Esophagus muscularis mucosa (tissue), 4 donors: ENCODE measurements around the gene MAPK11. TPM values are rescaled to one million over a fixed set of nuclear protein-coding genes. Genes with fewer than 3 reads are reported as not detected.

Experiments
- DNase-seq: peaks from one replicate; pipeline ENCODE4 v3.0.0-alpha.2; 2017; ENCODE audit errors: extremely low spot score
- H3K27ac ChIP-seq, 4 donors: fragments of 200-600 bp; sonication (generic); replicated peaks in 1 of 4; 1 replicate in 3 of 4; 2 replicates in 1 of 4; pipeline ENCODE4 v1.5.1; 2016 to 2019; ENCODE audit warnings: mild to moderate bottlenecking in 1 of 4
- H3K27me3 ChIP-seq, 4 donors: fragments of 200-600 bp; sonication (generic); one replicate each; pipeline versions ENCODE4 v1.5.1 to v1.6.0; 2016 to 2019
- H3K36me3 ChIP-seq, 4 donors: fragments of 200-600 bp; sonication (generic); one replicate each; pipeline ENCODE4 v1.5.1; 2016 to 2019
- H3K4me1 ChIP-seq, 4 donors: fragments of 200-600 bp; sonication (generic); one replicate each; pipeline ENCODE4 v1.5.1; 2016 to 2019
- H3K4me3 ChIP-seq, 4 donors: fragments of 200-600 bp; sonication (generic); 1 replicate in 2 of 4; 2 replicates in 2 of 4; pipeline ENCODE4 v1.5.1; 2016 to 2019; ENCODE audit warnings: mild to moderate bottlenecking in 4 of 4, moderate library complexity in 1 of 4
- H3K9me3 ChIP-seq, 4 donors: fragments of 200-600 bp; sonication (generic); 1 replicate in 3 of 4; 2 replicates in 1 of 4; pipeline ENCODE4 v1.5.1; 2016 to 2019
- CTCF ChIP-seq, 3 experiments: fragments of 200-600 bp in 2 of 3; fragments of 450-650 bp in 1 of 3; sonication (generic) in 2 of 3; IDR thresholded peaks; one replicate each; pipeline ENCODE4 v1.5.1; 2017 to 2019; ENCODE audit warnings: antibody characterized with exemption in 3 of 3, mild to moderate bottlenecking in 2 of 3, moderate library complexity in 1 of 3
- EP300 ChIP-seq: sonication (generic); formaldehyde crosslinking; IDR thresholded peaks from one replicate; pipeline ENCODE4 v1.6.1; 2017; ENCODE audit warnings: antibody characterized with exemption
- POLR2A ChIP-seq: fragments of 450-650 bp; IDR thresholded peaks from one replicate; pipeline ENCODE4 v1.6.1; 2017; ENCODE audit warnings: antibody characterized with exemption, moderate library complexity, mild to moderate bottlenecking, low read depth
- POLR2AphosphoS5 ChIP-seq, 2 donors: sonication (generic); formaldehyde crosslinking; IDR thresholded peaks; one replicate each; pipeline ENCODE4 v1.6.1; 2017; ENCODE audit warnings: antibody characterized with exemption in 2 of 2
- WGBS: methylation state at CpG from one replicate; pipeline ENCODE4 v1.1.5; 2018; 5-methylcytosine and 5-hydroxymethylcytosine counted together
- intact Hi-C: fragments of 100-400 bp; cut with DNase I; formaldehyde crosslinking; loops from one replicate; pipeline ENCODE4 v1.15.1; 2023
- total RNA-seq, 4 donors: library from RNA; depleted of rRNA; stranded (reverse); fragments of >200 nt; gene quantifications; one replicate each; pipeline versions ENCODE4 v1.1.0 to v1.2.1, GENCODE V29; 2016

Gene MAPK11
- total RNA-seq, 4 donors from 2014 or later, result 3.7 to 12.5 (median 10.1) TPM

DNA sequence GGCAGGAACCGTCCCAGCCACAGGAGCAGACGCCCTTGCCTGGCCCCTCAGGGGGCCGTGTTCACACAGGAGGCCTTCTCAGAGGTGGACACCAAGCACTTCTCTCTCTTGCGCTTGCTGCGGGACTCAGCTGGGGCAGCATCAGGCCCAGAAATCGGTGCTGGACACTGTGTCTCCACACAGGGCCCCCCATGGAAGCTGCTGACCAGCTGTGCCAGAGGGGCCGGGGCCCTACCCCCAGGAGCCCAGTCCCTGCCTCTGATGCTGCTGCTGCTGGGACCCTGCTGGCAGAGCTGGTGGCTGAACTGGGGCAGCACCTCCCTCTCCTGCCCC, 33.3 kb upstream of the MAPK11 start:
- TF ChIP-seq POLR2A (no peak), POLR2AphosphoS5 (IDR thresholded peaks at IDR 0.05) (no peak), CTCF (IDR thresholded peaks at IDR 0.05) (no peak), EP300 (no peak)
- intact Hi-C loops, result no loop called here
- no peaks in the 10 kb centered on the region for H3K27me3 ChIP-seq
- H3K9me3 ChIP-seq, result no peaks in the 10 kb centered on the region
- WGBS, result 27% methylated on average over 3 of the region's 7 CpGs
- peak overlapping the region; percentile 87 to 93 (median 91) for H3K27ac ChIP-seq
- peak overlapping the region; percentile 24 to 95 (median 92) for H3K4me3 ChIP-seq
- no peaks in the 10 kb centered on the region for H3K36me3 ChIP-seq
- no peak for DNase-seq
- H3K4me1 ChIP-seq, result peaks cover 80 to 95% (median 92%) of the 10 kb centered on the region in 4 donors

DNA sequence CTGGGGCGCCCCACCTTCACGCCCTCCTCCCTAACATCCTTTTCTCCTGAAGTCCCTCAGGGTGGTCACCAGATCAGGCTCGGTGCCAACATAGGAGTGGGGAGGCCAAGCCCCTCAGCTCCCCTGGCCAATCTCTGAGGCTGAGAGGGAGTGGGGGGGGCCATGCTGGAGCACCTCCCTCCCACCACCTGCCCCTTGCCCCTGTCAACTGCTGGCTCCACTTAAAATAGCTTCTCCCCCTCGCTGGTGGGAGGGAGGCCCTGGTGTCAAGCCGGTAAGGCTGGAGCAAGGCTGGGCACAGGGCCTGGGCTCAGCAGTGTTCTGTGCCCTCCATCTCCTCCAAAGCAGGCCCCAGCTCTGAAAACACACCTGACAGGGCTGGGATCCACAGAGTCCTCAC, 32.4 kb upstream of the MAPK11 start:
- DNase-seq, result no peak
- WGBS, result 58% methylated on average over 4 of the region's 5 CpGs
- no peaks in the 10 kb centered on the region for H3K36me3 ChIP-seq

GRCh38 chr22:50302041-50302541, 31.9 kb upstream of the MAPK11 start:
- peak overlapping the region in 3 of 4 donors; percentile 13 to 31 (median 20) for H3K4me3 ChIP-seq
- peak overlapping the region; percentile 87 to 93 (median 91) for H3K27ac ChIP-seq
- no peaks in the 10 kb centered on the region for H3K9me3 ChIP-seq
- H3K4me1 ChIP-seq, result peaks cover 86 to 100% (median 97%) of the 10 kb centered on the region in 4 donors
- no peak for TF ChIP-seq POLR2AphosphoS5 (IDR thresholded peaks at IDR 0.05)
- TF ChIP-seq POLR2A, result no peak
- no peak for TF ChIP-seq CTCF (IDR thresholded peaks at IDR 0.05)
- TF ChIP-seq EP300, result no peak
- intact Hi-C loops, result no loop called here
- H3K27me3 ChIP-seq, result no peaks in the 10 kb centered on the region
- no peaks in the 10 kb centered on the region for H3K36me3 ChIP-seq
- WGBS, result 41% methylated on average over 8 of the region's 9 CpGs
- DNase-seq, result no peak

More for the DNA sequence above, 32.4 kb upstream of the MAPK11 start:
- peaks cover 82 to 95% (median 93%) of the 10 kb centered on the region in 4 donors for H3K4me1 ChIP-seq
- no peaks in the 10 kb centered on the region for H3K27me3 ChIP-seq
- TF ChIP-seq POLR2A (no peak), POLR2AphosphoS5 (IDR thresholded peaks at IDR 0.05) (no peak), CTCF (IDR thresholded peaks at IDR 0.05) (no peak), EP300 (no peak)
- H3K4me3 ChIP-seq, result peak overlapping the region in 3 of 4 donors; percentile 4 to 20 (median 13)
- peak overlapping the region; percentile 87 to 93 (median 91) for H3K27ac ChIP-seq
- intact Hi-C loops, result no loop called here
- H3K9me3 ChIP-seq, result no peaks in the 10 kb centered on the region

DNA sequence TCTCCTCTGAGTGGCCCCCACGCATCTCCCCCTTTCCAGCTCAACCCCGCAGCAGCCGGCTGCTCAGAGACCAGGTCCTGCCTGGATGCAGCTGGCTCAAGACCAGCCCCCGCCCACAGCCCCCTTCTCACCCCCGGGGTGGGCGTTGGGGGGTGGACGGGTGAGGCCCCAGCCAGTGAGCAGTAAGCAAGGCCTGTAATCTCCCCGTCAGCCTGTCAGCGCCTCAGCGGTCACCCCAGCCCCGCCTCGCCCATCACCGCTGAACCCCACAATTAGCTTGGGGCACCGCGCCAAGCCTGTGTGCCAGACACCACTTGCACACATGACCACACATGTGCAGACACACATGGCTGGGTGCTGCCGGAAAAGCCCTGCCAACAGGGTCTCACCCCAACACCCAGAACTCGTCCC, 31.4 kb upstream of the MAPK11 start:
- no peak for DNase-seq
- Histone ChIP-seq H3K4me1 (peaks cover 92 to 100% (median 100%) of the 10 kb centered on the region in 4 donors), H3K36me3 (no peaks in the 10 kb centered on the region), H3K27me3 (no peaks in the 10 kb centered on the region), H3K9me3 (no peaks in the 10 kb centered on the region), H3K27ac (peak overlapping the region; percentile 87 to 93 (median 91)), H3K4me3 (peak overlapping the region; percentile 2 to 31 (median 16))
- no peak for TF ChIP-seq POLR2AphosphoS5 (IDR thresholded peaks at IDR 0.05)
- no peak for TF ChIP-seq EP300
- TF ChIP-seq POLR2A, result no peak
- no peak for TF ChIP-seq CTCF (IDR thresholded peaks at IDR 0.05)
- intact Hi-C loops, result no loop called here
- WGBS, result 53% methylated on average over 14 of the region's 17 CpGs
